ENCODE data around the gene PIAS4. TPM values are rescaled to one million over a fixed set of nuclear protein-coding genes. Genes with fewer than 3 reads are reported as not detected.

The PIAS4 gene
- total and polyA plus RNA-seq, 2 of the 13 experiments (the other 11 are each of a cell fraction or from before 2014, with no cell fraction given), result 9.0 to 20.1 TPM

GRCh38 chr19:4007021-4007835 is at the start of gene PIAS4 (continued):
- peak; percentile 87 for TF ChIP-seq TBX2 (CRISPR knock-in tag; IDR thresholded peaks at IDR 0.05; ENCODE audit: borderline replicate concordance)
- TF ChIP-seq, protein P1, sequence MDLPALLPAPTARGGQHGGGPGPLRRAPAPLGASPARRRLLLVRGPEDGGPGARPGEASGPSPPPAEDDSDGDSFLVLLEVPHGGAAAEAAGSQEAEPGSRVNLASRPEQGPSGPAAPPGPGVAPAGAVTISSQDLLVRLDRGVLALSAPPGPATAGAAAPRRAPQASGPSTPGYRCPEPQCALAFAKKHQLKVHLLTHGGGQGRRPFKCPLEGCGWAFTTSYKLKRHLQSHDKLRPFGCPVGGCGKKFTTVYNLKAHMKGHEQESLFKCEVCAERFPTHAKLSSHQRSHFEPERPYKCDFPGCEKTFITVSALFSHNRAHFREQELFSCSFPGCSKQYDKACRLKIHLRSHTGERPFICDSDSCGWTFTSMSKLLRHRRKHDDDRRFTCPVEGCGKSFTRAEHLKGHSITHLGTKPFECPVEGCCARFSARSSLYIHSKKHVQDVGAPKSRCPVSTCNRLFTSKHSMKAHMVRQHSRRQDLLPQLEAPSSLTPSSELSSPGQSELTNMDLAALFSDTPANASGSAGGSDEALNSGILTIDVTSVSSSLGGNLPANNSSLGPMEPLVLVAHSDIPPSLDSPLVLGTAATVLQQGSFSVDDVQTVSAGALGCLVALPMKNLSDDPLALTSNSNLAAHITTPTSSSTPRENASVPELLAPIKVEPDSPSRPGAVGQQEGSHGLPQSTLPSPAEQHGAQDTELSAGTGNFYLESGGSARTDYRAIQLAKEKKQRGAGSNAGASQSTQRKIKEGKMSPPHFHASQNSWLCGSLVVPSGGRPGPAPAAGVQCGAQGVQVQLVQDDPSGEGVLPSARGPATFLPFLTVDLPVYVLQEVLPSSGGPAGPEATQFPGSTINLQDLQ (CRISPR knock-in tag; IDR thresholded peaks at IDR 0.05), result 0 out of 2 replicates have a peak, but pooled peaks have one; percentile 53
- TF ChIP-seq ZNF235 (CRISPR knock-in tag; IDR thresholded peaks at IDR 0.05; ENCODE audit: borderline replicate concordance), result peak; percentile 64; the same call in 1 of the 2 replicates
- peak; percentile 50; the same call in 1 of the 2 replicates for TF ChIP-seq ZZZ3 (CRISPR knock-in tag; IDR thresholded peaks at IDR 0.05; ENCODE audit: borderline replicate concordance)
- 0 out of 2 replicates have a peak, but pooled peaks have one; percentile 34 for TF ChIP-seq HINFP (CRISPR knock-in tag; IDR thresholded peaks at IDR 0.05; ENCODE audit: low read depth)
- TF ChIP-seq PHF20 (CRISPR knock-in tag; IDR thresholded peaks at IDR 0.05), result peak; percentile 77
- TF ChIP-seq TSC22D2 (CRISPR knock-in tag; IDR thresholded peaks at IDR 0.05; ENCODE audit: borderline replicate concordance), result 0 out of 2 replicates have a peak, but pooled peaks have one; percentile 36
- peak; percentile 63; the same call in 1 of the 2 replicates for TF ChIP-seq MXD4 (CRISPR knock-in tag; IDR thresholded peaks at IDR 0.05)
- TF ChIP-seq ZMYM4 (CRISPR knock-in tag; IDR thresholded peaks at IDR 0.05), result peak; percentile 57; the same call in 1 of the 2 replicates
- peak; percentile 52 for TF ChIP-seq TFE3 (CRISPR knock-in tag; IDR thresholded peaks at IDR 0.05)
- peak; percentile 23; the same call in 1 of the 2 replicates for TF ChIP-seq HMGXB3 (CRISPR knock-in tag; IDR thresholded peaks at IDR 0.05; ENCODE audit: borderline replicate concordance)
- TF ChIP-seq, protein P2, sequence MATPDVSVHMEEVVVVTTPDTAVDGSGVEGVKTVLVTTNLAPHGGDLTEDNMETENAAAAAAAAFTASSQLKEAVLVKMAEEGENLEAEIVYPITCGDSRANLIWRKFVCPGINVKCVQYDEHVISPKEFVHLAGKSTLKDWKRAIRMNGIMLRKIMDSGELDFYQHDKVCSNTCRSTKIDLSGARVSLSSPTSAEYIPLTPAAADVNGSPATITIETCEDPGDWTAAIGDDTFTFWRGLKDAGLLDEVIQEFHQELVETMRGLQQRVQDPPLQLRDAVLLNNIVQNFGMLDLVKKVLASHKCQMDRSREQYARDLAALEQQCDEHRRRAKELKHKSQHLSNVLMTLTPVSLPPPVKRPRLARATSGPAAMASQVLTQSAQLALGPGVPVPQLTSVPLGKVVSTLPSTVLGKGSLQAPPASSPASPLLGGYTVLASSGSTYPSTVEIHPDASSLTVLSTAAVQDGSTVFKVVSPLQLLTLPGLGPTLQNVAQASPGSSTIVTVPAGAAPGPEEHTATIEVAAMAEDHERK (CRISPR knock-in tag; IDR thresholded peaks at IDR 0.05; ENCODE audit: low read depth), result peak; percentile 22; the same call in 1 of the 2 replicates
- peak; percentile 76; the same call in 1 of the 2 replicates for TF ChIP-seq ZNF790 (CRISPR knock-in tag; IDR thresholded peaks at IDR 0.05; ENCODE audit: borderline replicate concordance)
- TF ChIP-seq, protein P3, sequence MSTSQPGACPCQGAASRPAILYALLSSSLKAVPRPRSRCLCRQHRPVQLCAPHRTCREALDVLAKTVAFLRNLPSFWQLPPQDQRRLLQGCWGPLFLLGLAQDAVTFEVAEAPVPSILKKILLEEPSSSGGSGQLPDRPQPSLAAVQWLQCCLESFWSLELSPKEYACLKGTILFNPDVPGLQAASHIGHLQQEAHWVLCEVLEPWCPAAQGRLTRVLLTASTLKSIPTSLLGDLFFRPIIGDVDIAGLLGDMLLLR (CRISPR knock-in tag; IDR thresholded peaks at IDR 0.05), result 0 out of 2 replicates have a peak, but pooled peaks have one; percentile 23

Measured in HepG2 (cell line).